ENCODE results near the gene KIF16B.

DNA sequence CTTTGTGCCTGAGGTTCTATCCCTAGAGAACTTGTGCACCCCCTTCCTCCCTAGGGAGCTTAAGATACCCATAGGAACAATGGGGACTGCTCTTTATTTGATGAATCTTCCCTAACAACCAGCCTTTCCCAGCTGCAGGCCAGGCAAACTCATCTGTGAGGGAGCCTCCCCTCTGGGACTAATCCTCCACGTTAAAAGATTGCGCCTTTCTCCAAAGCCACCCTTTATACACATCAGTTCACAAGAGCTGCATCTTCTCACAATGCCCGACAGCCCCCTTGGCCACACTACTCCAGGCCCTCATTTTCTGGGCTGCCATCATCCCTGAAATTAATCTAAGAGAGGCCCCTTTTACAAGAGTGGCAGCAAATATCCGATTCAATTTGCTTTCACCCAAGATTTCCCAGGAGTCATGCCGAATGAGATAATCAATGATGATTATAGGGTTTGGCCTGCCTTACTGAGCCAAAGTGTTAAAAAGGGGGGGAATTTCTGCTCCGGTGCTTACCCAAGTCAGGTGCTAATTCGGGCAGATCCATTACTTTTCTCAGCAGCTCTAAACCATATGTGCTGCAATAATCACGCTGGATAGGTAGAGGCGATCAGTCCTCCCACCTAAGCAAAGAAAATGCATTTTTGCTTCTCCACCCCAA, 336.5 kb downstream of the KIF16B start:
- TF ChIP-seq, protein P1, sequence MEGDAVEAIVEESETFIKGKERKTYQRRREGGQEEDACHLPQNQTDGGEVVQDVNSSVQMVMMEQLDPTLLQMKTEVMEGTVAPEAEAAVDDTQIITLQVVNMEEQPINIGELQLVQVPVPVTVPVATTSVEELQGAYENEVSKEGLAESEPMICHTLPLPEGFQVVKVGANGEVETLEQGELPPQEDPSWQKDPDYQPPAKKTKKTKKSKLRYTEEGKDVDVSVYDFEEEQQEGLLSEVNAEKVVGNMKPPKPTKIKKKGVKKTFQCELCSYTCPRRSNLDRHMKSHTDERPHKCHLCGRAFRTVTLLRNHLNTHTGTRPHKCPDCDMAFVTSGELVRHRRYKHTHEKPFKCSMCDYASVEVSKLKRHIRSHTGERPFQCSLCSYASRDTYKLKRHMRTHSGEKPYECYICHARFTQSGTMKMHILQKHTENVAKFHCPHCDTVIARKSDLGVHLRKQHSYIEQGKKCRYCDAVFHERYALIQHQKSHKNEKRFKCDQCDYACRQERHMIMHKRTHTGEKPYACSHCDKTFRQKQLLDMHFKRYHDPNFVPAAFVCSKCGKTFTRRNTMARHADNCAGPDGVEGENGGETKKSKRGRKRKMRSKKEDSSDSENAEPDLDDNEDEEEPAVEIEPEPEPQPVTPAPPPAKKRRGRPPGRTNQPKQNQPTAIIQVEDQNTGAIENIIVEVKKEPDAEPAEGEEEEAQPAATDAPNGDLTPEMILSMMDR (conservative IDR thresholded peaks at IDR 0.05 in 1 of 2, IDR thresholded peaks at IDR 0.05 in 1 of 2; ENCODE audit: extremely low read depth in 1 of 2, insufficient read depth in 1 of 2, low read depth in 1 of 2, low read length in 2 of 2) = no peak
- TF ChIP-seq EZH2 (IDR thresholded peaks at IDR 0.05; ENCODE audit: borderline replicate concordance, low read length) = no peak

All from mammary epithelial cell (primary cell).